Activated CD4-positive, alpha-beta T cell treated with anti-CD3 and anti-CD28 coated beads, Interleukin-2, amount 50 U/mL, for 48 hours (primary cell): ENCODE measurements around the gene TPMT.
A peak's percentile ranks its signal among the peaks of the same experiment; 100 is the strongest.
"Not testable (repeated sequence)": the region's sequence is repeated elsewhere in the genome, so short reads cannot be mapped to it uniquely, and the experiment has no call there.

Experiments
- DNase-seq, 2 experiments: peaks; one replicate each; pipeline ENCODE4 v3.0.0-alpha.2; 2020

TPMT gene

GRCh38 chr6:18155150-18155863 is 430 bp upstream of the TPMT start, which contains the start of gene KDM1B:
KDM1B (plus strand) TSS chr6:18155422; CDS start chr6:18159896, 4,474 bp downstream.
- DNase-seq: peak; percentile 97 to 98

DNA sequence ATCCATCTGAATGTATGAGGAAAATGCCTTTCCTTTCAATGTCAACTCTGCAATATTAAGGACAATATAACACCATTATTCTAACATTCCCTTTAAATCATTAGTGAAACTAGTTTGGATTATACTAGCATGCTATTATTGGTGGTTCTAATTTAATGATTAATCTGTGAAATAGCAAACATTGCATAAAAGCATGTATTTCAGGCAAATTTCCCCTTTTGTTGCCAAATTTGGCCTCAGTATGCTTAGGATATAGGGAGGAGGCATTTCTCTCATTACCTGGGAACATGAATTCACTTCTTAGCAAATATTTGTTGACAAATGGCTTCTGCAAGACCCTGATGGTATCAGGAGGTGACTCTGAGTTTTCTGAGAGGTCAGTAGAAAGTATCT is 1.6 kb downstream of the TPMT start:
- DNase-seq: no peak

- no peak for DNase-seq
Measured at GRCh38 chr6:18151801-18152200, 3.1 kb downstream of the TPMT start.

- DNase-seq: not testable (repeated sequence)
Measured at GRCh38 chr6:18151391-18151790, 3.5 kb downstream of the TPMT start.

- DNase-seq: no peak
Measured at GRCh38 chr6:18148304-18149025, 6.4 kb downstream of the TPMT start.

DNA sequence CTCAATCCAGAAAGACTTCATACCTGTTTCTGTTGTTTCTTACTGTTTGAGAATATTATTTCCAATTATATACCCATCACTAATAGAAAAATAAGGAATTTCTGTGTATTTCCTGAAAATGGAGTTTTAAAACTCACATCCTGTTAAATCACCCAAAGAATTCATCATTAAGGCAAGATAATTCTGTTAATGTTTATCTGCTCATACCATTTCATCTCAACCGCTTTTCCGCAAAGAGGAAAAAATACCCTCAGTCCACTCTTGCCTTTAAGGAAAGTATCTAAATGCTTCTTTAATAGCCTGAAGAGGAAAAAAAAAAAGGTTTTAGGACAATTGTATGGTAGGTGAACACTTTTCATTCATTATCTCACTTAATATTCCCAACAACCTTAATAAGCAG is 7.3 kb downstream of the TPMT start:
- no peak for DNase-seq

DNA sequence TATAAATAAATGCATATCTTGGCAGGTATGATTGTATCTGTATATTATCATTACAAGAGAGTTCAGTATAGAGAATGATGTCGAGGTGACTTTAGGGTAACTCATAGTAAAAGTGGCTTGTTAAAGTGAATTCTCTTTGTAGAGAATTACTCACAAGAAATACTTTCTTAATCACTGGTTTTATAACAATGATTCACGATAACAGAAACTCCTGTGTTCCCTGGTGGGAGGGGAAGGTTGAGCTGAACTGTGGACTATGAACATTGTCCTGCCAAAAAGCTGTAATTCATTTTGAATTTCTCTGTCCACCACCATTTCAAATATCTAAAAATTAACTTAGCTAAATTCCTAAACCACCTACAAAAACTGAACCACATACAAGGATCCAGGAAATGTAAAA is 7.7 kb downstream of the TPMT start:
- DNase-seq: no peak

DNA sequence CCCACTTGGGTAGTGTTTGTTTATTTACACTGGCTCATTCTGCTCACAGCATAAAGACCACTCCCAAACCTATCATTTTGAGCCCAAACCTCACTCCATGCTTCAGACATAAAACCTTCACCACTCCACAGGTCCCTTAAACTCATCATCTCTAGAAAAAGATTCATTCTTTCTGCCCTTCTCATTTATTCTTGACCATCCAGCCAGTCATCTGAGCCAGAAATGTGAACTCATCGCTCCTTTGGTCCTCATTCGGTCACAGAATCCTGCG is 12.4 kb downstream of the TPMT start:
- DNase-seq: no peak

DNA sequence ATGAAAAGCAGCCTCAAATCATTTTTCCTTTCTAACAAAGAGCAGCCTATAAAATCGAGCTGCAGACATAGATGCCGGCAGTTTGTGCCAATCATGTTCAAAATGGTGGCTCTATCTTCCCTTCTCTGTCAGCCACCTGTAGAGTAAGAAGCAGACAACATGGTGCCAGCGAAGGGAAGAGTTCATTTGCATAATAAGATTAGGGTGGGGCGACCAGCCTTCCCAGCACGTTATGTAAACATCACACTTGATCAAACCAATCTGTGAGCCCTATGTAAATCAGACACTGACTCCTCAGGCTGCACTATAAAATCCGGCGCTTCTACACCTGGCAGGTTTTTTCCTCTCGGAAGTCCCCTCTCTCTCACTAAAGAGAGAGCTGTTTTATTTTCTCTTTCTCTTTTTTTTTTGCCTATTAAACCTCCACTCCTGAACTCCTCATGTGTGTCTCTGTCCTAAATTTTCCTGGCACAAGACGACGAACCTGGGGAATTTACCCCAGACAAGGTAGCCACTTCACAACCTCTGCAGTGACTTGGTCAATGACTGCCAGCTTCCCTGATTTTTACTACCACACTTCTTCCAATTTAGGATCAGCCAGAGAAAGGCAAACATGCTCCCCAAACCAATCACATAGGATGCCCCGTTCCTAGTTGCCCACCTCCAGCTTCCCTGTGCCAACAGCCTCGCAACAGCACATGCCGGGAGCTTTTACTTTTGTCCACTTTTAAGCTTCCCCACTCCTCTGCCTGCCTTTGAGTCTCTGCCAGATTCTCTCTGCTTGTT is 12.9 kb downstream of the TPMT start:
- DNase-seq: no peak

DNA sequence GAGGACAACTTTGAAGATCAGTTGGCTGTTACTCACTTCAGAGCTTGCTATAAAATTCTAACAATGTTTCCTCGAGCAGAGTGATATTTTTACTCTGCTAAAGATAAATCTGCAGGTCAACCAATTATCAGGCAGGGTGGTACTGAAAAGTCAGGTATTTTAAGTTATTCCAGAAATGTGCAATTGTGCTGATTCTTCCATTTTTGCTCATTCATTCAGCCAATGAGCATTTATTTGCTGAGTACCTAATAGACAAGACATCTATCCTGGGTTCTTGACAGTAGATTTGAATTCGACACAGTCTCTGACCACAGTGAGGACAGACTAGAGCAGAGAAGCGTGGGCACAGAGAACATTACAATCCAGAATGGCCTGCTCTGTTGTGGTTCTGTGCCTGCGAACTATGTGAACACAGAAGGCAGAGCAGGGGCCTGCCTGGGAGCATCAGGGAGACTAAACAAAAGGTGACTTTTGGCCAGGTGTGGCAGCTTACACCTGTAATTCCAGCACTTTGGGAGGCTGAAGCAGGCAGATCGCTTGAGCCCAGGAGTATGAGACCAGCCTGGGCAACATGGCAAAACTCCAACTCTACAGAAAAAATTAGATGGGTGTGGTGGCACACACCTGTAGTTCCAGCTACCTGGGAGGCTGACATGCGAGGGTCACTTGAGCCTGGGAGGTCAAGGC is 14.8 kb downstream of the TPMT start:
- DNase-seq: no peak

GRCh38 chr6:18138906-18139305 is 16.0 kb downstream of the TPMT start:
- DNase-seq: no peak

- no peak for DNase-seq
Measured at GRCh38 chr6:18136260-18136659, 18.6 kb downstream of the TPMT start.

- DNase-seq: no peak
Measured at GRCh38 chr6:18135171-18135570, 19.7 kb downstream of the TPMT start.

- DNase-seq: no peak
Measured at GRCh38 chr6:18132346-18132745, 22.5 kb downstream of the TPMT start.

GRCh38 chr6:18126121-18126520 is 28.8 kb downstream of the TPMT start:
- no peak for DNase-seq

- peak; percentile 78 to 83 for DNase-seq
Measured at GRCh38 chr6:18122128-18123093, 32.5 kb downstream of the TPMT start, which contains the start of gene NHLRC1. NHLRC1 (minus strand) TSS chr6:18122677; CDS start chr6:18122606, 71 bp downstream.

DNA sequence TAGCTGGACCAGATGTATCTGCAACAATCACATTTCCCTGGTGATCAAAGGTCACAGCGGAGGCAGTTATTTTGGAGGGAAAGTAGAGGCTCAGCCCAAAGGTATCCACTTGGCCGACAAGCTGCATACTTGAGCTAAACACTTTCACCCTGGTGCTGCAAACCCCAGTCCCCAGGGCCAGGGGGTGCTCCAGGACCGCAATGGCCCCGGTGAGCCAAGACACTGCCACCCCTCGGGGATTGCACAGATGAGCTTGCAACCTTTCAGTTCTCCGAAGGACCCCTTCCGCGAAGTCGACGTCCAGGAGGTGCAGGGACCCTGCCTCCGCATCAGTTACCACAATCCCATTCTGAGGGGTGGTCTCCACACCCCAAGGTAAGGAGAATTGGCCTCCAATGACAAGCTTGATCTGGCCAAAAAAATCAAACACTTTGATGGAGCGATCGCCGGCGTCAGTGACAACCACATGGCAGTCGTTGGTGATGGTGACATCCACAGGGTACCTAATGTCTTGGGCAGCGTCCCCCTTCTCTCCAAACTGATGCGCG is 33.2 kb downstream of the TPMT start:
- no peak for DNase-seq

DNA sequence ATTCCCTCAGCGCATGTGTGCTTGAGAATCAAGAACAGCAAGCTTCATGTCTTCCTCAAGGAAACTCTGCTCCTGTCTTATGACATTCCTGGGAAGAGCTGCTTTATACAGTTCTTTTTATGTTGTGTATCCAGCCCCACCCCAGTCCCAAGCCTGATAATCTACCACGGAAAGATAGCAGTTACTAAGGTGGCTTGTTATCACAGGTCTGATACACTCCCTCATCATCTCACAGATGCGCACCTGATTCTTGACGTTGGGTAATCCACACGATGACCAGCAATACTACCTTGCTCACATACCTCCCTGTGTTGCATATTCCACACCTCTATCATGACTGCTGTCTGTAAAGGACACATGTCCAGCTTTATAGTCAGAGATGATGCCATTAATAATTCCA is 35.6 kb downstream of the TPMT start:
- no peak for DNase-seq

DNA sequence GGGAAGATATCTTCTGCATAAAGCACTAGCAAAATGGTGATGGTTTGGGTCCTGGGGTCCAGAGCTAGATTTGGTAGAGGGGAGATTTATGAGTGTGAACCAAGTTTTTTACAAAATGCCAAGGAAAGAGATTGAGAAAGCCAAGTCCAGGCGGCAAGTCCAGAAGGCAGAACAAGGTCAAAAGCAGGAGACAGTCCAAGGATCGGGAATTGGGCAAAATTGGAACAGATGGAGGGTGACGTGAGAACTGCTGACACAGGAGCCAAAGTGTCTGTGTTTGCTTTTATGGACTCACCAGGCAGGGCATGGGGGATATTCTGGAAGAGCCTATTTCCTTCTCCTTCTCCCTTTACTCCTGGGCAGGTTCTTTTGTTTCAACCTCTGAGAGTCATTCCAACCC is 36.5 kb downstream of the TPMT start:
- no peak for DNase-seq

DNA sequence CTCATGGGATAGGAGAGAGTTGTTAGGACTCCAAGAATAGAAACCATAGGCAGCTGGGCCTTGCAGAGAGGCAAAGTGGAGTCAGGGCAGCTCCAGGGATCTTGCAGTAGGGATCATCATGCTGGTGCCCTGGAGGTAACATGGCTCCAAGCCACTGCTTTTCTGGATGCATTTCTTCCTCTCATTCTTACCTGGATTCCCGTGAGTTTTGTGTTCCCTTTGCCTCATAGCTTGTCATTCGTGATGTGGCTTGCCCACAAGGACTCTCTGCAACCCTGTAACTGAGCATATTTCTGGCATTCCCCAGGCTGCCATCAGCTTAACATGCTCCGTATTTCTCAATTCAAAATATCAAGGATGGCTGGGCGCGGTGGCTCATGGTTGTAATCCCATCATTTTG is 37.7 kb downstream of the TPMT start:
- no peak for DNase-seq

DNA sequence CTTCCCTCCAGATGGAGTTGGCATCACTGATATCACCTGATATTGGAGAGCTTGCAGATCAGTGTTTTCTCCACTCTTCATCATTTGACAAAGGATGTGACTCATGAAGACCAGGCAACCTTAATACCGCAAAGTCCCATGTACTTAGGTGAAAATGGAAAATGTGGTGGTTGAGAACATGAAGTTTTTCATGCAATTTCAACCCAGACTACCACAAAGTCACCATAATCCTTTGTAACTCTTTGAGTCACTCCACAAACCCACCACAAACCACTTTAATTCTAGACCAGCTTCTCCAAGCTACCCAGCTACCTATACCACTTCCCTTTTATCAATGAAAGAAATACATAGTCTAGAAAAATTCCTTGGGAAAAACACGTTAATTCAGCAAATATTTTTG is 39.5 kb downstream of the TPMT start:
- DNase-seq: no peak

- DNase-seq: no peak
Measured at GRCh38 chr6:18110162-18110561, 44.7 kb downstream of the TPMT start.
